Muscle layer of colon (tissue), 2 donors: Measurements from ENCODE around the gene ZNF324.
"Not testable (repeated sequence)": the region's sequence is repeated elsewhere in the genome, so short reads cannot be mapped to it uniquely, and the experiment has no call there.

Experiments
- H3K27ac ChIP-seq: one replicate; pipeline ENCODE4 v1.7.0; 2013; ENCODE audit warnings: low read depth, mild to moderate bottlenecking, low read length, moderate library complexity
- H3K27me3 ChIP-seq, 2 donors: one replicate each; pipeline ENCODE4 v1.7.0; 2013; ENCODE audit warnings: low read length in 2 of 2, mild to moderate bottlenecking in 2 of 2; ENCODE audit not compliant: insufficient read depth in 2 of 2, control insufficient read depth in 1 of 2
- H3K36me3 ChIP-seq: one replicate; pipeline ENCODE4 v1.7.0; 2013; ENCODE audit warnings: mild to moderate bottlenecking, low read length; ENCODE audit not compliant: insufficient read depth
- H3K4me1 ChIP-seq: one replicate; pipeline ENCODE4 v1.7.0; 2013; ENCODE audit warnings: mild to moderate bottlenecking, low read length; ENCODE audit not compliant: insufficient read depth
- H3K4me3 ChIP-seq, 2 donors: one replicate each; pipeline ENCODE4 v1.7.0; 2013; ENCODE audit warnings: low read length in 2 of 2, low read depth in 1 of 2, mild to moderate bottlenecking in 1 of 2, moderate library complexity in 1 of 2
- H3K9ac ChIP-seq: one replicate; pipeline ENCODE4 v1.7.0; 2013; ENCODE audit warnings: low read length
- H3K9me3 ChIP-seq: one replicate; pipeline ENCODE4 v1.7.0; 2013; ENCODE audit warnings: mild to moderate bottlenecking, low read length
- donor health status: abdominal sarcoma.
- donor health status: Adenocarcinoma of cecum.

The ZNF324 gene

GRCh38 chr19:58466760-58467589, at the start of gene ZNF324:
Gene ZNF324, plus strand, starts transcription at chr19:58467080. Its CDS starts 2,106 bp downstream, at chr19:58469186.
- peaks cover 14% of the 10 kb centered on the region for H3K36me3 ChIP-seq
- H3K4me1 ChIP-seq: peaks cover 15% of the 10 kb centered on the region
- H3K4me3 ChIP-seq: peak within 1 kb of the TSS; percentile 70 to 81
- peak within 1 kb of the TSS; percentile 33 for H3K9ac ChIP-seq
- H3K27me3 ChIP-seq: no peaks in the 10 kb centered on the region
- no peaks in the 10 kb centered on the region for H3K9me3 ChIP-seq
- H3K27ac ChIP-seq: peak within 1 kb of the TSS; percentile 84

DNA sequence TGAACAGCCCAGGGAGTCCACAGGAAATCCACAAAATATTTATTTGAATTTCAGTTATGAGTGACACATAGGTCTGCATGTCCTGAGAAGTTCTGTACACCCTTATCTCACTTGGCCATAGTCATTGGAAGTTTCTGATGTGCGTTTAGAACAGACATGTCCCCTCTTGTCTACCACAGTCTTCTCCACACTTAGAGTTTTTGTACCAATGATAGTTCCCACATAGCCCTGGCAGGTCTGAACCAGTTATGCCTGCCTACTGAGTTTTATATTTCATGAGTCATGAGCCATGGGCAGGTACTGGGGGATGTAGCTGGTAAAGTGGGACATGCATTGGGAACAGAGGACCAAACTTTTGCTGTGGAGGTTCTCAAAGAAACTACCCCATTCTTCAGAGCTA, 38.3 kb upstream of the ZNF324 start:
- Histone ChIP-seq H3K4me1 (no peaks in the 10 kb centered on the region), H3K4me3 (no peak overlapping the region), H3K9ac (no peak overlapping the region), H3K36me3 (peaks cover 15% of the 10 kb centered on the region), H3K9me3 (peaks cover 48% of the 10 kb centered on the region), H3K27ac (no peak overlapping the region), H3K27me3 (no peaks in the 10 kb centered on the region)

DNA sequence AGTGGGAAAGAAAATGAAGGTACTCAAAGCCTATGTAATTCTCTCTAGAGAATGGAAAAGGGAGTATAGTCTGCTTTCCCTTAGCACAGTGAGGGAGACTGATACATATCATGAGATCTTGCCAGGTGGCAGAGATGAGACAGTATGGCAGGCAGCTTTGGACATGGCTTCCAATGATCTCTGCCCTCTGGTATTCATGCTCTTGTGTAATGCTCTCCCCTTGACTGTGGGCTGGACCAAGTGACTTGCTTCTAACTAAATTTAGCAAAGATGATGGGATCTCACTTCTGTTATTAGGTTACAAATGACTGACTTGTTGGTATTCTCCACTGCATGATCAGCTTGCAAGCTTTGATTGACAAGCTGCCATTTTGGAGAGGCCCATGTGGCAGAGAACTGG, 37.1 kb upstream of the ZNF324 start:
- H3K36me3 ChIP-seq: peaks cover 27% of the 10 kb centered on the region
- H3K4me1 ChIP-seq: no peaks in the 10 kb centered on the region
- no peak overlapping the region for H3K9ac ChIP-seq
- H3K4me3 ChIP-seq: peak overlapping the region in 1 of 2 donors; percentile 8
- H3K27me3 ChIP-seq: no peaks in the 10 kb centered on the region
- no peak overlapping the region for H3K27ac ChIP-seq
- H3K9me3 ChIP-seq: peaks cover 59% of the 10 kb centered on the region

DNA sequence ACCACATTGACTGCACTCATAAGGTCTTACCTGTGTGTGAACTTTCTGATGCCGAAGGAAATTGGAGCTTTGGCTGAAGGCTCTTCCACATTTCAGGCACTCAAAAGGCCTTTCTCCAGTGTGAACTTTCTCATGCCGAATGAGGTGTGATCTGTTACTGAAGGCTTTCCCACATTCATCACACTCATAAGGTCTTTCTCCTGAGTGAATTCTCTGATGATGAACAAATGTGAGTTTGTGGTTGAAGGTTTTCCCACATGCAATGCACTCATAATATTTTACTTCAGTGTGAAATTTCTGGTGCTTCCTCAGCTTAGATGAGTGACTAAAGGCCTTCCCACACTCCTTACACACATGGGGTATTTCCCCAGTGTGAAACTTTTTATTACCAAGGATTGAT, 32.7 kb upstream of the ZNF324 start:
- peak overlapping the region in 1 of 2 donors; percentile 36 for H3K4me3 ChIP-seq
- no peak overlapping the region for H3K9ac ChIP-seq
- H3K27ac ChIP-seq: no peak overlapping the region
- H3K27me3 ChIP-seq: no peaks in the 10 kb centered on the region
- peaks cover 50% of the 10 kb centered on the region for H3K36me3 ChIP-seq
- H3K4me1 ChIP-seq: peaks cover 3% of the 10 kb centered on the region
- H3K9me3 ChIP-seq: peaks cover 79% of the 10 kb centered on the region

DNA sequence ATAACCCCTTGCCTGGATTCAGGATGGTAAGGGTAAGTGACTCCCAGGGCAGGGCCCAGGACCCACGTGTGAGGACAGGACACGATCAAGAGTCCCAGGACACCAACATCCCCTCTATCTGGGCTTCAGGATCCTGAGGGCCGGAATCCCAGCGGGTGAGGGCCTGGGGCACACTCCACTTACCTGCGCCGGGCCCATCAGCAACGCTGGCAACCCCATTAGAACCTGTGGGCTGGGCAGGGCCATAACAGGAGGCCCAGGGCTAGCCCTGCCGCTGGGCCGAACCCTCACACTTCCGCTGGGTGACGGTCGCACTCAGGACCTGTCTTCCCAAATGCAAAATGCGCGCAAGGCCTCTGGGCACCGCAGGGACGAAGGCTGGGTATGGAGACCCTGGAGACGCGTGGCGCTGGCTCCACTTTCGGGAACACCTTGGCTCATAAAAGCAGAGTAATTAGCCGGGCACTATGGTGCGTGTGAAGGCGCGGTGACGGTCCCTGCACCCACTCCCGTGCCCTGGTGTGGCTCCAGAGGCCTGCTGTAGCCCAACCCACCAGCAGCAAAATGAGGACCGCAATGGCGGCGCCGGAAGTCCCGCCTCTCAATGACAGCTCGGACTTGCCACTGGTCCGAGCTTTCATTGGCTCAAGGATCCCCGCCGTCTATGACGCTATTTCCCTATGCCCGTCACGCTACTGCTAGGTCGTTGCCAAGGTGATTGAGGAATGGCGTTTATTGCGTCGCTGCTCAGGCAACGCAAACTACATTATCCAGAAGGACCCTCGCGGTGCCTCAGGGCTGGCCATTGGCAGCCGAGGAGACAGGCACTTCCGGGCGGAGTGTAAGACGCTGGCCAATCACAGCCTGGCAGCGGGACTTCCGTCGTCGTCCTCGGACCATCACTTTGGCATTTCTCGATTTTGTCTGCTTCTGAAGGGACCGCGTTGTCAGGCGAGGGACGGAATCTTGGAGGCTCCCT, 27.0 kb upstream of the ZNF324 start, which contains the start of gene ZNF132:
TSS of gene ZNF132 (minus strand) at position 578 of the 979 bp plus-strand sequence. CDS start at position 246, 332 bp downstream.
- Histone ChIP-seq H3K27ac (peak within 1 kb of the TSS; percentile 63), H3K36me3 (peaks cover 23% of the 10 kb centered on the region), H3K27me3 (no peaks in the 10 kb centered on the region), H3K4me1 (peaks cover 15% of the 10 kb centered on the region), H3K9me3 (peaks cover 30% of the 10 kb centered on the region), H3K9ac (peak within 1 kb of the TSS; percentile 5), H3K4me3 (peak within 1 kb of the TSS; percentile 78 to 82)

DNA sequence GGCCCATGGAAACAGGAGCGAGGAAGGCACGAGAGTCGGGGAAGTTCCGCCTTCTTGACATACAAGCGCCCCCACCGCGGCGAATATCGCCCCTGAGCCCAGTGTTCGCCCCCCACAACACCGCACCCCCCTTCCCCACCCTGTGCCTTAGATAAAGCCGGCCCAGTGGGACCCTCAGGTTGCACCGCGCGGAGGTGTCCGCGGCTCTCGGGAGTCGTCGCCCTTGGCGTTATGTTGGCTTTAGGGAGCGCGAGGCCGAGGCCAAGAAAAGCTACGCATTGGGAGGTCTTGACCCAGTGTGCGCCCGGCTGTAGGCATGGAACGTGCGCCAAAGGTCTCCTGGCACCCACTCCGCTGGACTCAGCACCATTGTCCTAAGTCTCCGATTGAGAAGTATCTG, 26.3 kb upstream of the ZNF324 start:
- H3K27me3 ChIP-seq: no peaks in the 10 kb centered on the region
- no peak overlapping the region for H3K9ac ChIP-seq
- H3K27ac ChIP-seq: peak overlapping the region; percentile 63
- H3K9me3 ChIP-seq: peaks cover 25% of the 10 kb centered on the region
- H3K4me1 ChIP-seq: peaks cover 15% of the 10 kb centered on the region
- H3K4me3 ChIP-seq: peak overlapping the region; percentile 59 to 82
- peaks cover 16% of the 10 kb centered on the region for H3K36me3 ChIP-seq

GRCh38 chr19:58442986-58443385, 23.9 kb upstream of the ZNF324 start:
- not testable (repeated sequence) for H3K9ac ChIP-seq, H3K27me3 ChIP-seq, H3K27ac ChIP-seq, H3K9me3 ChIP-seq, H3K36me3 ChIP-seq, H3K4me3 ChIP-seq
- H3K4me1 ChIP-seq: peaks cover 15% of the 10 kb centered on the region

DNA sequence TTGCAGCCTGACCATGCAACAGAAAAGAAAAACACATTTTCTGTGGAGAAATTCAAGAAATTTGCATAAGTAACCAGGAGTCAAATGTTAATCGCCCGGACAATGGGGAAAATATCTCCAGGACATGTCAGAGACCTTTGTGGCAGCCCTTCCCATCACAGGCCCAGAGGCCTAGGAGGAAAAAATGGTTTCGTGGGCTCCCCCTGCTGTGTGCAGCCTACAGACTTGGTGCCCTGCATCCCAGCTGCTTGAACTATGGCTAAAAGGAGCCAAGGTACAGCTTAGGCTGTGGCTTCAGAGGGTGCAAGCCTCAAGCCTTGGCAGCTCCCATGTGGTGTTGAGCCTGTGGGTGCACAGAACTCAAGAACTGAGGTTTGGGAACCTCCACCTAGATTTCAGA, 18.0 kb upstream of the ZNF324 start:
- H3K4me3 ChIP-seq, H3K27ac ChIP-seq, H3K9me3 ChIP-seq, H3K27me3 ChIP-seq, H3K9ac ChIP-seq, H3K4me1 ChIP-seq, H3K36me3 ChIP-seq: not testable (repeated sequence)

DNA sequence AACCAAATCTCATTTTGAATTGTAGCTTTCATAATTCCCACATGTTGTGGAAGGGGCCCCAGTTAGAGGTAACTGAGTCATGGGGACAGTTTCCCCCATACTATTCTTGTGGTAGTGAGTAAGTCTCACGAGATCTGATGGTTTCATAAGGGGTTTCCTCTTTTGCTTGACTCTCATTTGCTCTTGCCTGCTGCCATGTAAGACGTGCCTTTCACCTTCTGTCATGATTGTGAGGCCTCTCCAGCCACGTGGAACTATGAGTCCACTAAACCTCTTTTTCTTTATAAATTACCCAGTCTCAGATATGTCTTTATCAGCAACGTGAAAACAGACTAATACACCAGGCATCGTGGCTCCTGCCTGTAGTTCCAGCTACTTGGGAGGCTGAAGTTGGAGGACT, 16.9 kb upstream of the ZNF324 start:
- H3K9me3 ChIP-seq, H3K27me3 ChIP-seq, H3K27ac ChIP-seq, H3K4me3 ChIP-seq, H3K4me1 ChIP-seq, H3K9ac ChIP-seq: not testable (repeated sequence)
- H3K36me3 ChIP-seq: peaks cover 10% of the 10 kb centered on the region

- Histone ChIP-seq H3K4me1 (peaks cover 7% of the 10 kb centered on the region), H3K27me3 (no peaks in the 10 kb centered on the region), H3K36me3 (peaks cover 10% of the 10 kb centered on the region), H3K27ac (peak overlapping the region; percentile 76), H3K4me3 (peak overlapping the region; percentile 88 to 96), H3K9ac (no peak overlapping the region), H3K9me3 (no peaks in the 10 kb centered on the region)
Measured at GRCh38 chr19:58450856-58451357, 16.0 kb upstream of the ZNF324 start.
